Measurements from ENCODE around the gene DGKH.
"Not testable (repeated sequence)": the region's sequence is repeated elsewhere in the genome, so short reads cannot be mapped to it uniquely, and the experiment has no call there.

The DGKH gene

DNA sequence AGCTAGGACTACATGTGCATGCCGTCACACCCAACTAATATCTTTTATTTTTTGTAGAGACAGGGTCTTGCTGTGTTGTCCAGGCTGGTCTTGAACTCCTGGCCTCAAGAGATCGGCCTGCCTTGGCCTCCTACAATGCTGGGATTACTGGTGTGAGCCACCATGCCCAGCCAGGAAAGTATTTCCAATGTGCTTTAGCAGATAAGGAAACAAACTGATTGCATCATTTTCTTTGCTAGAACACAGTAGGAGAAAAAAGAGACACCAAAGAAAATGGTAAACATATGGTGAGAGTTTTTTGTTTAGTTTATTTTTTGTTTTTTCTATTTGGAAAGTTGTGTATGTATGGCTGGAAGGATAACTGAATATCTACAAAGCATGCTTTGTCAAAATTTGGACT is 176.6 kb downstream of the DGKH start:
- no peak for DNase-seq (ENCODE audit: low read depth in 2 of 2)

DNA sequence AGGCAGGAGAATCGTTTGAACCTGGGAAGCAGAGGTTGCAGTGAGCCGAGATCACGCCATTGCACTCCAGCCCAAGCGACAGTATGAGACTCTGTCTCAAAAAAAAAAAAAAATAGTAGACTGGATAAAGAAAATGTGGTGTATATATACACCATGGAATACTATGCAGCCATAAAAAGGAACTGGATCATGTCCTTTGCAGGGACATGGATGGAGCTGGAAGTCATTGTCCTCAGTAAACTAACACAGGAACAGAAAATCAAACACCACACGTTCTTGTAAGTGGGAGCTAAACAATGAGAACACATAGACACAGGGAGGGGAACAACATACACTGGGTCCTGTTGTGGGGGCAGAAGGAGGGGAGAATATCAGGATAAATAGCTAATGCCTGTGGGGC is 178.3 kb downstream of the DGKH start:
- DNase-seq (ENCODE audit: low read depth in 2 of 2), result not testable (repeated sequence)

DNA sequence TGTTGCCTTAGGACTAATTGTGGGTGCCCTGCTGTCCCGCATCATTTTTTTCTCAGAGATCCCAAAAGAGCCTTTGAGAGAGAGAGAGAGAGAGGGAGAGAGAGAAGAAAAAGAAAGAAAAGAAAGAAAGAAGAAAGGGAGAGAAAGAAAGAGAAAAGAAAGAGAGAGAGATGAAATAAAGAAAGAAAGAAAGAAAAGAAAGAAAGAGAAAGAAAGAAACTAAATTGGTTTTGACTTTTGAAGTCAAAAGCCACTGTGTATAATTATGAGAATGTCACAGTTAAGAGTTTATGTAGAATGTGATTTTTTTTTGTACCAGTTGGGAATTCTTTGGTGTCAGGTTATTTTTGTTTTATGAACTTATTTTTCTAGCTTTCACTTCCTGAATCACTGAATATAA is 180.1 kb downstream of the DGKH start:
- DNase-seq (ENCODE audit: low read depth in 2 of 2), result no peak

DNA sequence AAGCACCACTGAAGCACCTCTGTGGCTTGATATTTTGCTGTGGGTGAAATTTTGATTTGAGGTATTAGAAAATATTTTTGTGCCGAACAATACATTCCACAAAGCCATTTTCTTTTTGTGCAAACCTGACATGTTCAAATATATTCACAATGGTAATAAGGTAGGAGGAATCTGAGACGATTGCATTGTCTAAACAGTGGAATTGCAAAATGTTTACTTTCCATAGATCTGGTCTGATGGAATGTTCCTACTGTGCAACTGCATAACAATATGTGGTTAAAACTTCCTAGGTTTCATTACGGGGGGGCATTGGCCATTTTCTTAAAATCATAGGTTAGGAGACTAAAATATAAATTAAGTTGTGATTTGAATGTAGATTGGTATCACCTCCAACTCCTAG is 180.8 kb downstream of the DGKH start:
- DNase-seq (ENCODE audit: low read depth in 2 of 2), result no peak

DNA sequence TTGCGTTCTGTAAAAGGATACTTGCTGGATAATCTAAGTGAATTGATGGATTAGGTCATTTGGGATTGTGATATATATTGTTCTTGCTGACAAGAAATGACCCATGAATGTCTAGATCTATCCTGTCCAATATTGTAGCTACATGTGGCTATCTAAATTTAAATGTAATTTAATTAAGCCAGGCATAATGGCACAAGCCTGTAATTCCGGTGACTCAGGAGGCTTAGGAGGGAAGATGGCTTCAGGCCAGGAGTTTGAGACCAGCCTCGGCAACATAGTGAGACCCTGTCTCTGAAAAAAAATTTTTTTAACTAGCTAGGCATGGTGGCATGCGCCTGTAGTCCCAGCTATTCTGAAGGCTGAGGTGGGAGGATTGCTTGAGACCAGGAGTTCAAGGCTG is 184.2 kb downstream of the DGKH start:
- DNase-seq (ENCODE audit: low read depth in 2 of 2), result no peak

DNA sequence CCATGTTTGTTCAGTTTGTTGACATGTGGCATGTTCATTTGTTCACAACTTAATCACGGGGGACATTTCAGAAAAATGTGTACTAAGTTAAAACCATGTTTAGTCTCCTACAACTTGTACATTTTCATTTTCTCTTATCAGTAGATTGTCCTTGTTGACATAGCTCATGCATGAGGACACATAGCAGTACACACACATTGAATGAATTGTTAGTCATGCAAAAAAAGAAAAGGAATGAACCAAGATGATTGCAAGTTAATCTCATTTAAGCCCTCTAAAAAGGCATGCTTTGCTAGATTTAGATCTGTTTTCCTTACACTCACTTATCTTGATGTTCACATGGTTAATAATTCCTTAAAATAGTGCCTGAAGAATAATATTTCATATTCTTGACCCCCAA is 185.3 kb downstream of the DGKH start:
- DNase-seq (ENCODE audit: low read depth in 2 of 2), result no peak

DNA sequence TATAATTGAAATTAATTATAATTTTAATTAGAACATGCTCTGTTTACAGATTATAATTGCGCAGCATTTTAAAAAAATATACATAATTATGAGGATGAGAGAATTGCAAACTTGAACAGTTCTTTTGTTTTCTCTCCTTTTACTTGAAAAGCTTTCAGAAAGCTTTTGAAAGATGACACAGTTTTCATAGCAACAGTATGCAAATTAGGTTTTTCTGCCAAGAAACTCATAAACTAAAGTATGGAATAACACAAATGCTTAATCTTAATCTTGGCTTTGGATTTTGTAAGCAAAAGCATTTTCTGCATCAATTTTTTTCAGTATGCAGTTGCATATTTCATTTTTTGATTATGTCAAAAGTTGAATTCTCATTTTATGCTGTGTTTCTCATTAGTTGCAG is 190.7 kb downstream of the DGKH start:
- DNase-seq (ENCODE audit: low read depth in 2 of 2), result no peak

DNA sequence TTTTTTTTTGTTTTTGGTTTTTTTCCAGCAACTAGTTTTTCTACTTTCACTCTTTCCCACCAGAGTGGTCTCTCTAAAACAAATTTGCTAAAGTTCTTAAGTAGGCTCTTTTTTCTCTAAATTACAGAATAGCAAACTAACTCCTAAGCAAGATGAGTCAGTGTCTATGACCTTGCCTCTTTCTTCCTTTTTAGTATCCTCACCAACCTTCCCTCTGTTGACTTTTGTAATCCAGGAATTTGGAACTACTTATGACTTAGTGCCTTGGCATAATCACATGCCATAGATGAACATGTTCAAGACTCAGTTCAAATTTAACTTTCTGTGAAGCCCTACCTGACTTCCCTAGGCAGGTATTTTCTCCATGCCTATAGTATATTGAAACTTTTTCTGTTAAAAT is 191.2 kb downstream of the DGKH start:
- DNase-seq (ENCODE audit: low read depth in 2 of 2), result no peak

DNA sequence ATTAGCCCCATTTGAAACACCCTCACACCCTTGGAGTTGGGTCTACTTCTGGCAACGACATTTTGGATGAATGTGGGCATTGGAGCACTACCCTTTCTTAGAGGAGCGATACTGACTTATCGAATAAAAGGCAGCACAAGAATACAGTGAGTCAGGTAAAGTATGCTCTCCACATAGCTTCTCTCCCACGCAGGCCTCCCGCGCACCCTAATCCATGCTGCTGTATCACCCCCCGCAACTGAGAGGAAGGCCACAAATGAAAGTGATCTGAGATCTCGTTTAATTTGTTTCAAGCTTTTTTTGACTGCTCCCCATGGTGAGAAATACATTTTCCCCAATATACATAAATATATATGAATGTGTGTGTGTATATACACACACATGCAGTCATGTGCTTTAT is 198.1 kb downstream of the DGKH start:
- no peak for DNase-seq (ENCODE audit: low read depth in 2 of 2)

DNA sequence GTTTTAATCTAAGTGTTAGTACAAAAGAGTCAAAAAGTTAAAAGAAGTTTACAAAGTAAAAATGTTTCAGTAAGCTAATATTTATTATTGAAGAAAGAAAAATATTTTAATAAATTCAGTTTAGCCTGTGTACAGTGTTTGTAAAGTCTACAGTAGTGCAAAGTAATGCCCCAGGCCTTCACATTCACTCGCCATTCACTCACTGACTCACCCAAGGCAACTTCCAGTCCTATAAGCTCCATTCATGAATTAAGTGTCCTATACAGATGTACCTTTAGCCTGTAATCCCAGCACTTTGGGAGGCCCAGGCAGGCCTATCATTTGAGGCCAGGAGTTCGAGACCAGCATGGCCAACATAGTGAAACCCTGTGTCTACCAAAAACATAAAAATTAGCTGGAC is 199.4 kb downstream of the DGKH start:
- DNase-seq (ENCODE audit: low read depth in 2 of 2), result no peak

DNA sequence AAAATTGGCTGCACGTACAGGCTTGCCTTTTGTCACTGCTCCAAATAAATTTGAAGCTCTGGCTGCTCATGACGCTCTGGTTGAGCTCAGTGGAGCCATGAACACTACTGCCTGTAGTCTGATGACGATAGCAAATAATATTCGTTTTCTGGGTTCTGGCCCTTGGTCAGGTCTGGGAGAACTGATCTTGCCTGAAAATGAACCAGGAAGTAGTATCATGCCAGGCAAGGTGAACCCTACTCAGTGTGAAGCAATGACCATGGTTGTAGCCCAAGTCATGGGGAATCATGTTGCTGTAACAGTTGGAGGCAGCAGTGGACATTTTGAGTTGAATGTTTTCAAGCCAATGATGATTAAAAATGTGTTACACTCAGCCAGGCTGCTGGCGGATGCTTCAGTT is 207.4 kb downstream of the DGKH start:
- no peak for DNase-seq (ENCODE audit: low read depth in 2 of 2)

DNA sequence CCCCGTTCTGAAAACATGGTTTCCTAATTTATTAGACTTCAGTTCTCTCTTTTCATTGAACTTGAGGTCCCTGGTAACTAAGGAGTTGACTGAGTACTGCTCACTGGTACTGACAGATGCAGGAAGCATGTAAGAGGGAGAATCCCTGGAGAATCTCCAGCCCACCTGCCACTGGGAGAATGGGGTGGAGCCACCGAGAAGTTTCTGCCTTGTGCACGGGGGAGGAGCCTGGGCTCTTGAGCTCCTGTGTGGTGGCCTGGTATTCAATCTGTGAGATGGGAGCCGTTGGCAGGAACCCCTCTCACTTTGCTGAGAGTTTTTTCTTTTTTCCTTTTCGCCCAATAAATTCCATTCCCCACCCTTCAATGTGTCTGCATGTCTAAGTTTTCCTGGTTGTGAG is 210.3 kb downstream of the DGKH start:
- no peak for DNase-seq (ENCODE audit: low read depth in 2 of 2)

DNA sequence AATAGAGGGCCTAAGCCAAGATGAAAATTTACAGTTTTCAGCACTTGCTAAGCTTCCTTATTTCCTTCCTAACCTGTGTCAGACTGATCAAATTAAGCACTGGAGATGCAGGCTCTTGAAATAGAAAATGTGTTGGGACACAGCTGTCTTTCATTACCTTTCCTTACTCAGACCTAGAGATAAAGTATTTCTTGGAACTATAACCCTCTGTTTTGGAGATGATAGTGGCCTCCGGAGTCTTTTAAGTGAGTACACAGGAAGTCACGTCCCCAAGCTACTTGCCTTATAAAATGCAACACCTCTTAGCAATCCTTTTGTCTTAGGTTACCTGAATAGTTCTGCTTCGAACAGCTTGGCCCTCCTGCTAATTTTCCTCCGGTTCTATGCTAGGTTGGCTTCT is 211.1 kb downstream of the DGKH start:
- no peak for DNase-seq (ENCODE audit: low read depth in 2 of 2)

DNA sequence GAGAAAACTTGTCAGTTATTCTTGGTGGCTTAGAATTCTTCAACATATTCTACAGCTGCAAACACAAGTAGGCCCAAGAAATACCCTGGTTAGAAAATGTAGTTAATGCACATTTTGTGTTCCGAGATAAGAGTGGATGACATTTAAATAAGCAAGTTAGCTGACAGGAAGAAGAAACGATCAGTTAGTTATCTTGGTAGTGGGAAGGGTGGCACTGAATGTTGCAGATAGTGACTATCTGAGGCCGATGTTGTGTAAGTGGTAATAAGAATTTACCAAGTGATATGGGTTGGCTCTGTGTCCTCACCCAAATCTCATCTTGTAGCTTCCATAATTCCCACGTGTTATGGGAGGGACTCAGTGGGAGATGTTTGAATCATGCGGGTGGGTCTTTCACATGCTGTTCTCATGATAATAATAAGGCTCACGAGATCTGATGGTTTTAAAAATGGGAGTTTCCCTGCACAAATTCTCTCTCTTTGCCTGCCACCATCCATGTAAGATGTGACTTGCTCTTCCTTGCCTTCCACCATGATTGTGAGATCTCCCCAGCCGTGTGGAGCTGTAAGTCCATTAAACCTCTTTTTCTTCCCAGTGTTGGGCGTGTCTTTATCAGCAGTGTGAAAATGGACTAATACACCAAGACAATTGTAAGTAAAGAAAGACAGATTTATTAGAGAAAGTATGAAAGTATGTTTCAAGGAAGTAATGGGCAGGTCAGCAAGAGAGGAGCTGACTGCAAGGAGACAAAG is 212.6 kb downstream of the DGKH start:
- DNase-seq (ENCODE audit: low read depth in 2 of 2), result no peak

DNA sequence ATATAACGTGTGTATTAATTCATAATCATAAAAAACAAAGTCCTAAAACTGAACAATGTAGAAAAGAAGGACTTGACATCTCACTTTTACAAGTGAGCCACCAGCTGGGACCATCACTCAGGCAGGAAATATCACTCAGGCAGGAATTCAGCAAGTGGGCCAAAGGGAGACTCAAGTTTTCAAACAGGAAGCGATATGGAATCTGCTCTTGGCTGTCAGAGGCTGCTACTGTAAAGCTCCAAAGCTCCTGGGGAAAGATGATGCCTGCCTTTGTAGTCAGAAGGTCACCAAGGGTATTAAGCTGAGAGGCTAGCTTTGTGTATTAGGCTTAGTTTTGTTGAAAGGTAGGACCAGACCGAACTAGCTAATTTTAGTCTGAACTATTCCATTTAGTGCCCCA is 218.0 kb downstream of the DGKH start:
- DNase-seq (ENCODE audit: low read depth in 2 of 2), result no peak

DNA sequence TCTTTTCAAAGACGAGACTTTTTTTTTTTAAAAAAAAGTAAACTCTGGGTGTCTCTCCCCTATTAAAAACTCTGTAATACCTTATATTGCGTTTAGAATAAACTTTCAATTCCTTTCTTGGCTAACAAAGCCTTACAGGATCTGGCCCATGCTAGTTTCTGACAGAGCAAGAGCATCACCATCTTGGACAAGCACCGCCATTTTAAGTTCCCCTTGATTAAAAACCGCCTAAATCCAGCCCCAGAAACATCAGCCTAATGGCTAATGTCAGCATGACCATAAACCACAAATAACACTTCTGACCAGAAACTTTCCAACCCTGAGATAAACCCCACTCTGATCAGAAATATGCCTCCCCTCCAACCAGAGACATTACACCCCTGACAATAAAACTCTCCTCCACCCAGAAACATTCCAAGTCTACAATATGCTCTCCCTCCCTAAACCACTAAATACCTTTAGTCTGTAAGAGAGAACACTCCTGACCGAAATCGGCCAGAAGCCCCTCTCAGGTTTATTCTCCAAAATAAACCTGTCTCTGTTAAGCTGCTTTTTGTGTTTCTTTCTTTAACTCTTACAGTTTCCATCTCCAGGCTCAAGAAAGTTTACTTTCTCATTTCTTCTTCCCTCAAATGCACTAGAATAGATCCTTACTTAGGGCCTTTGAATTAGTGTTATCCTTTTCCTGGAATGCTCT is 221.9 kb downstream of the DGKH start:
- DNase-seq (ENCODE audit: low read depth in 2 of 2), result no peak

DNA sequence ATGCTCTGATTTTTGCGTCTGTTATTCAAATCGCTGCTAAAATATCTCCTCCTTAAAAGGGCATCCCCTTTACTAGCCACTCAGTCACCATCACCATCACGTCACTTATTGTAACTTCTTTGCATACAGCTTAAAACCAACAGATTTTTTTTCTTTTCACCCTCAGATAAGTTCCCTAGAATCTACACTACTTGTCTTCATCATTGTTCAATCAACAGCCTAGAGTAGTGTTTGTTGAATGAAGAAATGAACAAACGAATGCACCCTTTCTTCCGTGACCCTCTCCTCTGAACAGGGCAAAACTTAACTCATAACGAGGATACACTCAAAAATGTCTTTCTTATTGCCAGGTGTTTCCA is 222.4 kb downstream of the DGKH start:
- no peak for DNase-seq (ENCODE audit: low read depth in 2 of 2)

DNA sequence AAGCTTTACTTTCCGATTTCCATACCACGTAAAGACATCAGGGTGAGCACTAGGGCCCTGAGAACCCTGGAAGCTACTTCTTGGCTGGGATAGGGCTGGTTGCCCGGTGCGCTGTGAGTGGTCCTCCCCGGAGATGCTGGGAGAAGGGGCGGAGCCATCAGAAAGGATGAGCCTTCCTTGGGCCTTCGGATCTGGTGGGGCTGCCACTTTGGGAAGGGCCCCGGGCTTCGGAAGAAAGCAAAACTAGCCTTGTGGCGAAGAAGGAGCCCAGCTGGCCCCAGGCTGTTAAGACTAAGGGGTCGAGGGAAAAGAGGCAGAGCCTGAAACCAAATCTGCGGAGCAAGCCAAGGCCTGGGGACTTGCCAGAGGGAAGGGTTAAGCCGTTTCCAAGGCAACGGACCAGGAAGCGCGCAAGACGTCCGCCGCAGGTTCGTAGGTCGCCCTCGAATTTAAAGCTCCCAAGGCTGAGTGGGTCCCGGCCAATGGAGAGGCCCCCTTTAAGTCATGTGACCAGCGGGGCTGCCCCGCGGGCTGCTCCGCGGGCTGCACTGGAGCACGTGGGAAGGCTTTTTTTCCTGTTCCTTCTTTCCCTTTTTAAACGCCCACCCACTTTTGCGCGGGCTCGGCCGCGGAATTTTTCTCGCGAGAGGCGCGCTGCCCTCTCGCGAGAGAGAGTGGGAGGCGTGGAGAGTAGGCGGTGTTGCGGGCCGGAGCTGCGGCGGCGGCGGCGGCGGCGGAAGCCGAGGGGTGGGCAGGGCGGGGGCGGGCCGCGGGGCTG is 223.1 kb downstream of the DGKH start:
- DNase-seq (ENCODE audit: low read depth in 2 of 2), result peak; percentile 85 to 91

DNA sequence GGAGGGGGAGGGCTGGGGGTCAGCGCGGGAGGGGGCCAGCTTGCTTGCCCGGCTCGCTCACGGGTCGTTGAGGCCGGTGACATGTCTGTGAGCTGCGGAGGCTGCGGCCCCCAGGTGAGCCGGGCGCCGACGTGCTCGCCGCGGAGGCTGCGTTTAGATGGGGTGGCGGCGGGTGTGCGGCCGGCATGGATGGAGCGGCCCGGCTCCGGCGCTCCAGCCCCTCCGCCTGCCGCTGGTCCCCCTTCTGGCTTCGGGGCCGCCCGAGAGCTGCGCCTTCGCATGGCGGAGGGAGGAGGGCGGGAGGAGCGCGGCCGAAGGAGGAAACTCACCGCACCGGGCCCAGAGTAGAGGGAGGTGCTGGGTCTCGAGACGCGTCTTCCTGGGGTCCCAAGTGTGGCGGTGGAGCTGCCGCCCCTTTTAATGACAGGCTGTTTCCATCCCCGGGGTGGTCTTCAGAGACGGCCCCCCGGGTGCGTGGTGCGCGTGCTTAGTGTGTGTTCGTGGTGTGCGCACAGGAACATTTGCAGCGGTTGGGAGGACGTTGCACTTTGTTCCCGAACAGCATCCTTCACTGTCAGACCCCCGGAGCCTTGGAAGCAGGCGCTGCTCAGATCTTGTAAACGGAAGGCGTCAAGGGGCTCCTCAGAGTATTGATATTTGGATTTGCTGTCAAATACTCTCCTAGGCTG is 223.8 kb downstream of the DGKH start, which contains the start of gene AKAP11:
TSS of gene AKAP11 (plus strand) at position 38 of the 689 bp plus-strand sequence. CDS start 14,197 bp downstream, outside the sequence.
- DNase-seq (ENCODE audit: low read depth in 2 of 2), result peak; percentile 24 to 37

DNA sequence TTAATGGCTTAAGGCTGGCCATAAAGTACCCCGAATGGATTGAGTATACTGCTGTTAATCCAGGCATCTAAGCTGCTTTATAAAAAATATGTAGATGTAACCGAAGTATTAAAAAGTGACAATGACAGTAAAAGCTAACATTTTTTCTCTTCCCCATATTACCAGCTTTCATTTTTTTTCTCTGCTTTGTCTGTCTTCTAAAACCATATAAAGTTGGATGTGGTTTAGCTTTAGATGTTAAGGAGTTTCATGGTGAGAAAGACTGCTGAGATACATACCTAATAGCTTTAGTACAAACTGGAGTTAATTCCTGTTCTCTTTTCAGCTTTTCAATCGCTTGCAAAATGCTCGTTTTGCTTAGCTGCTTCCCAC is 224.3 kb downstream of the DGKH start:
- no peak for DNase-seq (ENCODE audit: low read depth in 2 of 2)

DNA sequence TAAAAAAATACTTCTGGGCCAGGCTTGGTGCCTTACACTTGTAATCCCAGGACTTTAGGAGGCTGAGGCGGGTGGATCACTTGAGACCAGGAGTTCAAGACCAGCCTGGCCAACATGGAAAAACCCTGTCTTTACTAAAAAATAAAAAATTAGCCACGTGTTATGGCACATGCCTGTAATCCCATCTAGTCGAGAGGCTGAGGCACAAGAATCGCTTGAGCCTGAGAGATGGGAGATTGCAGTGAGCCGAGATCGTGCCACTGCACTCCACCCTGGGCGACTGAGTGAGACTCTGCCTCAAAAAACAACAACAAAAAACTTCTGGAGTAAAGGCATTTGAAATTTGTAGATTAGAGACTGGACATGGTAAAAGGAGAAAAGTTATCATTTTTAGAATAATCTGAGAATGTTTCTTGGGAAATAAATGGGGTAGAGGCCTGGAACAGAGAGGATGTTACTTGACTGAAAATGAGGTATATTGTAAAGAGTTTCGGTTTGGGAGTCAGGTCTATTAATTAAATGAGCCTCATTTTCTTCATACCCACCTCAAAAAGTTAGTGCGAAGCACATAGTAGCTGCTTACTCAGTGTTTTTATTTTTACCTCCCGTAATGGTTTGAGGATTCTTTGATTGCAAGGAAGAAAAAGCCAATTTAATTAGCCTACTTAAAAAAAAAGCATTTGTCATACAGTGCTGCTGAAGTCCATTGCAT is 226.1 kb downstream of the DGKH start:
- DNase-seq (ENCODE audit: low read depth in 2 of 2), result no peak

DNA sequence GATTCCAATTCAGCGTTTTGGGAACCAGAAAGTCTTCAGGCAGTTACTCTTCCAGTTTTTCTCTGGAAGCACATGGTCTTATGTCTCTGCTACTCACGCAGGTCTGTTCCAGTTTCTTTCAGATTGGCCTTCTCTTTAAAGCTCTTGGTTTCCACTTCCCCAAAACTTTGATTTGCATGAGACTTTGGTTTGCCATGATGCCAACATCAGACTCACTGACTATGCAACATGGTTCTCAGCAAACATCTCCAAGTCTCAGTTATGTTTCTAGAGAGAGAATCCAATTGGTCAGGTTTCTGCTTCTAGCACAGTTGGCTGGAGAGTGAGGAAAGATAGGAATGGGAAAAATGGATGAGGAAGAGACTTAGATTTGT is 226.6 kb downstream of the DGKH start:
- DNase-seq (ENCODE audit: low read depth in 2 of 2), result no peak

All from stimulated activated CD4-positive, alpha-beta T cell treated with anti-CD3 and anti-CD28 coated beads, Interleukin-1b, Interleukin-23, amount 100 ng/mL, for 4 hours (primary cell).